A172 (cell line): ENCODE measurements around the gene ANKRD11. TPM values are rescaled to one million over a fixed set of nuclear protein-coding genes. Genes with fewer than 3 reads are reported as not detected.
"Not testable (repeated sequence)": the region's sequence is repeated elsewhere in the genome, so short reads cannot be mapped to it uniquely, and the experiment has no call there.

Source experiments
- DNase-seq: peaks from one replicate; pipeline ENCODE4 v3.0.0-alpha.2; 2015; ENCODE audit warnings: low spot score
- total RNA-seq: library from RNA; depleted of rRNA; stranded (reverse); fragments of >200 nt; shearing (Covaris generic); gene quantifications from 2 replicates; pipeline ENCODE4 v1.2.3, GENCODE V29; 2014

ANKRD11 gene
- total RNA-seq, 1 experiment from 2014 or later = 61.6 TPM

GRCh38 chr16:89331371-89332109 lies 158.8 kb downstream of the ANKRD11 start:
- no peak for DNase-seq

- peak; percentile 94 for DNase-seq
Observed at GRCh38 chr16:89330177-89330856, 160.0 kb downstream of the ANKRD11 start.

- DNase-seq = not testable (repeated sequence)
Observed at GRCh38 chr16:89329830-89330176, 160.6 kb downstream of the ANKRD11 start.

- DNase-seq = peak; percentile 74
Observed at GRCh38 chr16:89328412-89329400, 161.7 kb downstream of the ANKRD11 start.

GRCh38 chr16:89326721-89327120 lies 163.6 kb downstream of the ANKRD11 start:
- no peak for DNase-seq

GRCh38 chr16:89325861-89326471 lies 164.4 kb downstream of the ANKRD11 start:
- peak; percentile 74 for DNase-seq

GRCh38 chr16:89324056-89325010 lies 166.0 kb downstream of the ANKRD11 start:
- peak; percentile 93 for DNase-seq

- DNase-seq = no peak
Observed at GRCh38 chr16:89323120-89323960, 167.0 kb downstream of the ANKRD11 start.

- DNase-seq = peak; percentile 80
Observed at GRCh38 chr16:89322321-89323119, 167.8 kb downstream of the ANKRD11 start.

GRCh38 chr16:89320782-89321501 lies 169.4 kb downstream of the ANKRD11 start:
- peak; percentile 78 for DNase-seq

- DNase-seq = peak; percentile 93
Observed at GRCh38 chr16:89319886-89320781, 170.2 kb downstream of the ANKRD11 start.

- DNase-seq = no peak
Observed at GRCh38 chr16:89319631-89319885, 170.8 kb downstream of the ANKRD11 start.

GRCh38 chr16:89318871-89319630 lies 171.3 kb downstream of the ANKRD11 start:
- no peak for DNase-seq

- DNase-seq = no peak
Observed at GRCh38 chr16:89318430-89318758, 172.0 kb downstream of the ANKRD11 start.

- no peak for DNase-seq
Observed at GRCh38 chr16:89317729-89318429, 172.5 kb downstream of the ANKRD11 start.

- DNase-seq = no peak
Observed at GRCh38 chr16:89317101-89317671, 173.2 kb downstream of the ANKRD11 start.
